Lower leg skin (tissue), 3 donors: Measurements from ENCODE around the gene GPC5.

Experiments used
- POLR2A ChIP-seq, 2 donors: fragments of 450-650 bp; IDR thresholded peaks; one replicate each; pipeline ENCODE4 v1.6.1; 2016 to 2017; ENCODE audit warnings: antibody characterized with exemption in 2 of 2, mild to moderate bottlenecking in 1 of 2, moderate library complexity in 1 of 2
- TF ChIP-seq, protein P1 (sequence below), 3 donors: fragments of 450-650 bp; IDR thresholded peaks; one replicate each; pipeline ENCODE4 v1.5.1; 2016; ENCODE audit warnings: antibody characterized with exemption in 3 of 3, mild to moderate bottlenecking in 3 of 3, moderate library complexity in 2 of 3

DNA sequence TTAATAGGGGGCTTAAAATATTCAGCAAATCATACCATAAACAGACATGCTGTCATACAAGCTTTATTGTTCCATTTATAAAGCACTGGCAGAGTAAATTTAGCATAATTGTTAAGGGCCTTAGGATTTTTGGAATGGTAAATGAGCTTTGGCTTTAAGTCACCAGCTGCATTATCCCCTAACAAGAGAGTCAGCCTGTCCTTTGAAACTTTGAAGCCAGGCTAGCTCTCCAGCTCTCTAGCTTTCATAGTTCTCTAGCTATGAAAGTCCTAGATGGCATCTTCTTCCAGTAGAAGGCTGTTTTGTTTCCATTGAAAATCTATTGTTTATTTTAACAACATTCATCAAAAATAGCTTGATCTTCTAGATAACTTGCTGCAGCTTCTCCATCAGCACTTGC, 1407.3 kb downstream of the GPC5 start:
- TF ChIP-seq, protein P1, sequence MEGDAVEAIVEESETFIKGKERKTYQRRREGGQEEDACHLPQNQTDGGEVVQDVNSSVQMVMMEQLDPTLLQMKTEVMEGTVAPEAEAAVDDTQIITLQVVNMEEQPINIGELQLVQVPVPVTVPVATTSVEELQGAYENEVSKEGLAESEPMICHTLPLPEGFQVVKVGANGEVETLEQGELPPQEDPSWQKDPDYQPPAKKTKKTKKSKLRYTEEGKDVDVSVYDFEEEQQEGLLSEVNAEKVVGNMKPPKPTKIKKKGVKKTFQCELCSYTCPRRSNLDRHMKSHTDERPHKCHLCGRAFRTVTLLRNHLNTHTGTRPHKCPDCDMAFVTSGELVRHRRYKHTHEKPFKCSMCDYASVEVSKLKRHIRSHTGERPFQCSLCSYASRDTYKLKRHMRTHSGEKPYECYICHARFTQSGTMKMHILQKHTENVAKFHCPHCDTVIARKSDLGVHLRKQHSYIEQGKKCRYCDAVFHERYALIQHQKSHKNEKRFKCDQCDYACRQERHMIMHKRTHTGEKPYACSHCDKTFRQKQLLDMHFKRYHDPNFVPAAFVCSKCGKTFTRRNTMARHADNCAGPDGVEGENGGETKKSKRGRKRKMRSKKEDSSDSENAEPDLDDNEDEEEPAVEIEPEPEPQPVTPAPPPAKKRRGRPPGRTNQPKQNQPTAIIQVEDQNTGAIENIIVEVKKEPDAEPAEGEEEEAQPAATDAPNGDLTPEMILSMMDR (IDR thresholded peaks at IDR 0.05): no peak
- TF ChIP-seq POLR2A (IDR thresholded peaks at IDR 0.05): no peak
